GM21360 (cell line): ENCODE results near the gene DOLPP1.
"Not testable (repeated sequence)": the region's sequence is repeated elsewhere in the genome, so short reads cannot be mapped to it uniquely, and the experiment has no call there.

Source experiments
- ATAC-seq: cut with Tn5 transposase; IDR thresholded peaks from one replicate; pipeline ENCODE4 v1.9.1; 2021; ENCODE audit warnings: mild to moderate bottlenecking, moderate library complexity; ENCODE audit not compliant: unreplicated experiment

DOLPP1 gene

DNA sequence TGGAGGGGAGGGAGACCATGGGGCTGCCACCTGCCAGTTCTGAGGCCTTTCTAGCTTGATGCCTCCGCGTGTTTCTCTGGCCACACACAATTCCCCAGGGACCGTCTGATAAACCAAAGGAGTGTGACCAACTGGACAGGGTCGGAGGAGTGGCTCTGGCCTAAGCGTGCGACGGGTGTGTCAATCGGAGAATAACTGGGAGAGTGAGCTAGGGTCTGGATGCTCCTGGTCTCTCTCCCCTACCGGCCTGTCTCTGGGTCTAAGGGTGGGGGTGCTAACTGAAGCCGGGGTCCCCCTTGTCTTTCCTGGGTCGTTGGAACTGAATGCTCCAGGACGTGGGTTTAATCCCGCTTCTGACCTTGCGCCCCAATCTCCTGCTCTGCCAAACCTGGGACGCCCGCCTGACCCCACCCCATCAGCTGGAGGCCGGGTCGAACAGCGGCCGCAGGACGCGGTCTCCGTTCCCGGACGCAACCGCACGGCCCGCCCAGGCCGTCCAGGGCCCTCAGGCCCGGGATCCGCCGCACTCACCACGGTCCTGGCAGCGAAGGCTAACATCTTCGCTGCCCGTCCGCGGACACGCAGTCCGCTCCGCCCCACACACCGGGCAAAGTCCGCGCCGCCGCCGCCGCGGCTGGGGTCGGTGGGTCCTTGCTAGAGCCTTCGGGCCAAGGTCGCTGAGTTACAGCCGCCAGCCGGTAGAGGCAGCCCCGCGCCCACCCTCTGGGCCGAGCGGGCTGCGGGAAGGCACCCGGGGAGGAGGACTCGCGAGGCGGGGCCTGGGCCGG is 29.2 kb downstream of the DOLPP1 start:
- no peak for ATAC-seq

DNA sequence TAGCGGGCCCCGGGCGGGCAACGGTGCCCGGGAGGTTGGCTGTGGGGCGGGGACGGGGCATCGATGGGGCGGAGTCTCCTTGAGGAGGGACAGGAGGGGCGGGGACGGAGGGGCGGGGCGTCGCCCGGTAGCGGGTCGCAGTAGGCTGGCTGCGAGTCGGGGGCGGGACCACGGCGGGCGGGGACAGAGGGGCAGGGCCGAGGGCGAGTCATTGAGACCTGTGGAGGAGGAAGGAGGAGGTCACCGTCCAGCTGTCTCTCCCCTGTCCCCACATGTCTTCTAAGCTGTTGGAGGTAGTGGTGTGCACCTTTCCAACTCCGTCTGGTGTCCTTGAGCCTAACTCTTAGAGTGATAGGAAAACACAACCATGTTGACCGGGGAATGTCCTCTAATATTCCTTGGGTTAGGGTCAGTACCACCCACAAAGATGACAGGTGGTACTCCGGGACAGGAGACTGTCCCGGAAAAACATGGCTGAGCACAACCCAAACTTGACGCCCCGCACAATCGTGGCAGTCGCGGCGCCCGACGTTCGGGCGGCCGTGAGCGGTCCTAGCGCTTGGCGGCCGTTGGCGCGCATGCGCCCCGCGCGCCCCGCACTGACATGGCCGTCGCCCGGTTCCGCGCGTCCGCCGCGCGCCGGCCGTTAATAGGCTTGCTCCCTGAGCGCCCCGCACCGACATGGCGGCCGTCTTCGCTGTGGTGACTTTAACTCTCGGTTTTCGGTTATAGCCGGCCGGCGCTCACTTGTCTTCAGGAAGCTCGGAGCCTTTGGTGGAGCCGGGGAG is 30.0 kb downstream of the DOLPP1 start, which contains the start of the genes CRAT and PTPA:
Gene CRAT (minus strand): TSS at position 54 of the 788 bp plus-strand sequence. CDS start 284 bp downstream, outside the sequence.
Gene PTPA (plus strand): TSS at position 676 of the 788 bp plus-strand sequence. CDS start 186 bp downstream, outside the sequence.
- ATAC-seq = peak; percentile 72

DNA sequence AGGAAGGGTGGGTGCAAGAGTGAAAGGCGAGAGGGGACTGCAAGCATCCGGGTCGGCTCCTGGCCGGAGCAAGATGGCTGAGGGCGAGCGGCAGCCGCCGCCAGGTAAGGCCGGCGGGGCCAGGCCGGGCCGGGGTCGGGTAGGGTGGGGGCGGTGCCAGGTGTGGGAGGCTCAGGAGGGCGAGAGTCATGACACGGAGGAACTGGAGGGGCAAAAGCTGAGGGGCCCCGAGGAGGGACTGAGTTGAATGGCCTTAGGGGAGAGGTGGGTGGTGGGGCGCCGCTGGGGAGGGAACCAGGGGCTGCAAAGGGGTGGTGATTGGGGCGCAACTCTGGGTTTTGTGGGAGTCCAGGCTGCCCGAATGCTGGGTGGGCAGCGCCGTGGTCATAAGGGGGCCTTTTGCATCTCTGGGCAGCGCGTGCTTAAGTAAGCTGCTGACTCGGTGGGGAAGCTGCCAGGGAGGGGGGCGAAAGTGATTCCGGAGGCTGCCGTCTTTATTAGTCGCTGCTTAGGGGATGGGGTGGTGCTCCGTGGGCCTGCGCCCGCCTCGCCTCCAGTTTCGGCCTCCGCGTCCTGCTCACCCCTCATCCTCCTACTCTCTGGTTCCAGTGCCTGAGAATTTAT is 30.7 kb downstream of the DOLPP1 start:
- ATAC-seq = peak; percentile 16

DNA sequence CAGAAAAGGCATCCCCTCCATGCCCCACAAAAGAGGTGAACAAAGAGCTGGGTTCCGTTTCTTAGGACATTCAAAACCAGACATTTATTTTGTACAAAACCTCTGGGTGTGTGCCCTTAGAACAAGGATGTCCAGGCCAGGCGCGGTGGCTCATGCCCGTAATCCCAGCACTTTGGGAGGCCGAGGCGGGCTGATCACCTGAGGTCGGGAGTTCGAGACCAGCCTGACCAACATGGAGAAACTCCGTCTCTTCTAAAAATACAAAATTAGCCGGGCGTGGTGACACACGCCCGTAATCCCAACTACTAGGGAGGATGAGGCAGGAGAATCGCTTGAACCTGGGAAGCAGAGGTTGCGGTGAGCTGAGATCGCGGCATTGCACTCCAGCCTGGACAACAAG is 31.6 kb downstream of the DOLPP1 start:
- ATAC-seq = not testable (repeated sequence)

DNA sequence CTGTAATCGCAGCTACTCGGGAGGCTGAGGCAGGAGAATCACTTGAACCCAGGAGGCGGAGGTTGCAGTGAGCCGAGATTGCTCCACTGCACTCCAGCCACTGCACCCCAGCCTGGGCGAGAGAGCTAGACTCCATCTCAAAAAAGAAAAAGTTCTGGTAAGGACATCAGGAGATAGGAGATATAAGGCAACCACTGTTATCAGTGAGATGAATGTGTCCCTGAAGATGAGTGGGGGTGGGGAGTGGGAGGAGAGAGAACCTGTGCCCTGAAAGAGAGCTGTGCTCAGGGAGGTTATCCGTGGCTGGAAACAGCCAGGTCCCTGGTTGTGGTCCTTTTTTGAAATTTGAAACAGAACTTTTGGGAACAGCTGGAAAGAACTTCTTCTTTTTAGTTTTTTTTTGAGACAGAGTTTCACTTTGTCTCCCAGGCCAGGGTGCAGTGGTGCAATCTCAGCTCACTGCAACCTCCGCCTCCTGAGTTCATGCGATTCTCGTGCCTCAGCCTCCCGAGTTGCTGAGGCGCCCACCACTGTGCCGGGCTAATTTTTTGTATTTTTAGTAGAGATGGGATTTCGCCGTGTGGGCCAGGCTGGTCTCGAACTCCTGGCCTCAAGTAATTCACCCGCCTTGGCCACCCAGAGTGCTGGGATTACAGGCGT is 32.9 kb downstream of the DOLPP1 start:
- ATAC-seq = no peak

DNA sequence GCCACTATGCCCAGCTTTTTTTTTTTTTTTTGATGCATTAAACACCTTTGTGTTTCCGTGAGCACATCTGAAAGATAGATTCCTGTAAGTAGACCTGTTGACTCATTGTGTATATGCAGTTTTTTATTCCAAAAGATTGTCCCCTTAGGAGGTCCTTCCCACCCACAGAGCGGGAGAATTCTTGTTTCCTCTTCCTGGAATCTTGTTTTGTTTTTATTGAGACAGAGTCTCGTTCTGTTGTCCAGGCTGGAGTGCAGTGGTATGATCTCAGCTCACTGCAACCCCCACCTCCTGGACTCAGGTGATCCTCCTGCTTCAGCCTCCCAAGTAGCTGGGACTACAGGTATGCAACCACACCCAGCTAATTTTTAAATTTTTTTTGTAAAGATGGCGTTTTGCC is 37.9 kb downstream of the DOLPP1 start:
- ATAC-seq = no peak

DNA sequence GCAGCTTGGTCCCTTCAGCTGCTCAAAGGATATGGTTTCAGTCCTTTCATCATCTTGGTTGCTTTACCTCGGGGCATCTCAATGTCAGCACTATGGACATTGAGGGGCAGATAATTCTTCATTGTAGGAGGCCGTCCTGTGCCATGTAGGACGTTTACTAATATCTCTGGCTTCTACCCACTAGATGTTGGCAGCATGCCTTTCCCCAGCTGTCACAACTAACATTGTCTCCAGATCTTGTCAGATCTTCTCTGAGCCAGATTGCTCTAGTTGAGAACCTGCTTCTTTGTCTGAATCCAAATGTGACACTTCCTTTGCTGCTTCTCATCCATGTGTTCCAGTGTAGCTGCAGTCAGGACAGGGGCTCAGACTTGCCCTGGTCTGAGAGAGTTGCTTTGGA is 40.6 kb downstream of the DOLPP1 start:
- no peak for ATAC-seq

DNA sequence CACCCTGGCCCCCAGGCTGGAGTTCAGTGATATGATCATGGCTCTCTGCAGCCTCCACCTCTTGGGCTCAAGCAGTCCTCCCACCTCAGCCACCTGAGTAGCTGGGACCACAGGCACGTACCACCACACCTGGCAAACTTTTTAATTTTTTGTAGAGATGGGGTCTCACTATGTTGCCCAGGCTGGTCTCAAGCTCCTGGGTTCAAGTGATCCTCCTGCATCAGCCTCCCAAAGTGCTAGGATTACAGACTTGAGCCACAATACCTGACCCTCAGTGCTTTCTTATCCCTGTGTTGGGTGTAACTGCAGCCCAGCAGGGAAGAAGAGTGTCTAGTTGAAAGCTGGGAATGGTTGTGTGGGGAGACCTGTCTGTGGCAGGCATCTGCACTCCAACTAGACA is 41.2 kb downstream of the DOLPP1 start:
- no peak for ATAC-seq

DNA sequence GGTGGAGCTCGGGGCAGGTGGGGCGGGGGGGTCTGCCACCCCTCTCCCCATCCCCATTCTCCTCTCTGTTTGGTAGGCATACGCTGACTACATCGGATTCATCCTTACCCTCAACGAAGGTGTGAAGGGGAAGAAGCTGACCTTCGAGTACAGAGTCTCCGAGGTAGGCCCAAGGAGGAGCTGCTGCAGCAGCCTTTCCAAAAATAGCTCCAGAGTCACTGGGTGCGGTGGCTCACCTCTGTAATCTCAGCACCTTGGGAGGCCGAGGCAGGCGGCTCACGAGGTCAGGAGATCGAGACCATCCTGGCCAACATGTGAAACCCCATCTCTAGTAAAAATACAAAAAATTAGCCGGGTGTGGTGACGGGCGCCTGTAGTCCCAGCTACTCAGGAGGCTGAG is 42.1 kb downstream of the DOLPP1 start:
- ATAC-seq = not testable (repeated sequence)

DNA sequence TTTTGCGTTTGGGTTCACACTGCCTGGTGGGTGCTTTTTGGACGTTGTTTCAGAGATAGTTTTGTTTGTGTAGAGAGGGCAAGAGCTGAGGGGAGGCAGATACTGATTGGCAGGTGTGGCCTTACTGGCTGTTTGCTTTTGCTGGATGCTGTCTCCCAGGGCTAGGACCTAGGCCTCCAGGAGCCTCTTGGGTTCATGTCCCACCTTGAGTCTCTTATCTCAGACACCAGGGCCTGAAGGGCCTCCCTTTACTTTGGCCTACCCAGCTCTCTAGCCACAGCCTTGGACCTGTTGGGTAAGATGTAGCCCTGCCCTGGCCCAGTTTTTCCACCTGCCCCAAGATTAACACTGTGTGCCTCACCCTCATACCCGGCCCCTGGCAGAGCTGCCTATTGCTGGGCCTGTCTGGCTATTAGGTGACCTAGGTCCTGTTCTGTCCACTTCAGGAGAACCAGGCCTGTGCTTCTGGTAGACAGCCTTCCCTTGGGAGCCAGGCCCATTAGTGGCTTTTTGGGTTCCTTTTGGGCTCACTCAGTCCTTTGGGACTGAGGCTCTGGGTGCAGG is 43.7 kb downstream of the DOLPP1 start:
- ATAC-seq = no peak

DNA sequence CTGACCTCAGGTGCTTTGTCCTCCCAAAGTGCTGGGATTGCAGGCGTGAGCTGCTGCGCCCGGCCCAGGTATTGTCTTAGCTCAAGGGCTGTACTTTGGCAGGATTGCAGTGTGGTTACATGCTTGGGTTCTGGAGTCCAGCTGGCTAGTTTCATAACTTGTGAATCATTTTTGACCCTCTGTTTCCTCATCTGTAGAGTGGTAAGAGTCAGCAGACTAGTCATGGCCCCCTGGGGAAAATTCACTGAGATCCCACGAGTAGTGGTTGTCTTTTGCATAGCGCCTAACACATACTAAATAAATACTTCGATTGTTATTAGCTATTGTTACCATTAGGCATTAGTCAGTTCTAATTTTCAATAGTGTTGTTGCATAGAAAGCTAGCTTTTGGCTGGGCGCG is 44.6 kb downstream of the DOLPP1 start:
- no peak for ATAC-seq

DNA sequence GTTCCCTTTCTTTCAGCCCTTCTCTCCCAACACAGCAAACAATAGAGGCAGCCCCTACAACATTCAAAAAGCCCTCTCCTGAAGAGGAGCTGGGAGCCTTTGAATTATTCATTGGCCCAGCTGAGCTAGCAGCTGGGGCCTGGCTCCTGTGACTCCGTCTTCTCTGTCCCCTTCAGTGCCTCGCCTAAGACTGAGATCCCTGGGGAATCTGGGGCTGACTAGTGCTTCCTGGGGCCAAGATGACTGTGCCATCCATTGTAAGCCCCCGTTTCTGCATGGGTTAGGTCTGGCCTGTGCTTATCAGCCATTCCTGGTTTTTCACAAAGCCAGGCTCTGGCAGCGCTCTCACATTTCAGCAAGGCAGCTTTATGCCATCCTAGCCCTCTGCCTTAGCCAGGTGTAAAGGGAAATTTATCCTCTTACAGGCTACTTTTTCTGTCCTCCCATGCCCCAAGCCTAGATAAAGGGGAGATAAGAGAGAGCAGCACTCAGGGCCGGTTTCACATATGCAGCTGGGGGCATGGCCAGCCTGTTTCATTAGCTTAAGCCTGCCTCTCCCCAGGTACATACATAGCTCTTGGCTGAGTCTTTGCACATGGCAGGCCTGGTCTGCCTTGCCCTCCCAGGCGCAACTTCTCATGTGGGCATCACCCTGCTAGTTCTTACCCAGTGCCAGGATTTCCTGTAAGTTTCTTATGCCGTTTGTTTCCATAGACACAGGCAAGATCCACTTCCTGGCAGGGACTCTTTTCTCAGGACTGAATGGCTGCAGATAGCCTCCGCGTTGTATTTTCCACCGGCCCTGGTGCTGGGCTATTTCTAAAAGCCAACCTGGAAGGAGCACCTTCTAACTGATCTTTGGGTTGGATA is 46.1 kb downstream of the DOLPP1 start:
- no peak for ATAC-seq

DNA sequence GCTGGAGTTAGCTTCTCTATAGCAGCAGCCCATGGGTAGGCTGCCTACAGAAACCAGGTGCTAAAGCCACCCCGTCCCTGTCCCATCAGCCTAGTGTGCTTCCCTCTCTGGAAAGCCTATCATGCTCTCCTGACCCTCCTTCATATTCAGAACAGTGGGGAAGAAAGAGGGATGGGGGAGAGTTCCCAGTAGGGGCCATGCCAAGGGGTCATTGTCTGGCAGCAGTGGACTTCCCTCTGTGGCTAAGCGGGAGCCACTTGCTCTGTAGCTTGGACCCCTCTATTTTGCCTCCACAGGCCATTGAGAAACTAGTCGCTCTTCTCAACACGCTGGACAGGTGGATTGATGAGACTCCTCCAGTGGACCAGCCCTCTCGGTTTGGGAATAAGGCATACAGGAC is 47.8 kb downstream of the DOLPP1 start:
- ATAC-seq = no peak

DNA sequence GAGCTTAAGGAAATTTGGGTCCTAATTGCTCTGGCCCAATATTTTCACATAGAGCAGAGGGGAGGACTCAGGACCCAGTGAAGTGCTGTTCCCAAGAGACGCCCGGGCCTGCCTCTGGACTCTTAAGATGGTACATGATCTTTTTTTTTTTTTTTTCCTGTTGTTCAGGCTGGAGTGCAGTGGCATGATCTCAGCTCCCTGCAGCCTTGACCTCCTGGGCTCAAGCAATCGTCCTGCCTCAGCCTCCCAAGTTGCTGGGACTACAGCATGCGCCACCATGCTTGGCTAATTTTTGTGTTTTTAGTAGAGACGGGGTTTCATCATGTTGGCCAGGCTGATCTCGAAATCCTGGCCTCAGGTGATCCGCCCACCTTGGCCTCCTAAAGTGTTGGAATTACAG is 49.4 kb downstream of the DOLPP1 start:
- ATAC-seq = not testable (repeated sequence)

DNA sequence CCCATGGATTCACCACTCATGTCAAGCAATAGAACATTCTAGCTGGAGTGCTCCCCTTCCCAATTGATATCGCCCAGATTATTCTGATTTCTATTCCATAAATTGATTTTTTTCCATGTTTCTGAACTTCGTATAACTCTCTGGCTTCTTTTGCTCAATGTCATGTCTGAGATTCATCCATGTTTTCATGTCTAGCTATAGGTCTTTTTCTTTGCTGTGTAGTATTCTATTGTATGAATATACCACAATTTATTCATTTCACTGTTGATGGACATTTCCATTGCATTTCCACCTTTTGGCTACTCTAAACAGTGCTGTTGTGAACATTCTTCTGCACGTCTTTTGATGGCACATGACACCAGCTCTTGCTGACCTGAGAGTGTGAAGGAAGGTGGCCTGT is 49.9 kb downstream of the DOLPP1 start:
- no peak for ATAC-seq

DNA sequence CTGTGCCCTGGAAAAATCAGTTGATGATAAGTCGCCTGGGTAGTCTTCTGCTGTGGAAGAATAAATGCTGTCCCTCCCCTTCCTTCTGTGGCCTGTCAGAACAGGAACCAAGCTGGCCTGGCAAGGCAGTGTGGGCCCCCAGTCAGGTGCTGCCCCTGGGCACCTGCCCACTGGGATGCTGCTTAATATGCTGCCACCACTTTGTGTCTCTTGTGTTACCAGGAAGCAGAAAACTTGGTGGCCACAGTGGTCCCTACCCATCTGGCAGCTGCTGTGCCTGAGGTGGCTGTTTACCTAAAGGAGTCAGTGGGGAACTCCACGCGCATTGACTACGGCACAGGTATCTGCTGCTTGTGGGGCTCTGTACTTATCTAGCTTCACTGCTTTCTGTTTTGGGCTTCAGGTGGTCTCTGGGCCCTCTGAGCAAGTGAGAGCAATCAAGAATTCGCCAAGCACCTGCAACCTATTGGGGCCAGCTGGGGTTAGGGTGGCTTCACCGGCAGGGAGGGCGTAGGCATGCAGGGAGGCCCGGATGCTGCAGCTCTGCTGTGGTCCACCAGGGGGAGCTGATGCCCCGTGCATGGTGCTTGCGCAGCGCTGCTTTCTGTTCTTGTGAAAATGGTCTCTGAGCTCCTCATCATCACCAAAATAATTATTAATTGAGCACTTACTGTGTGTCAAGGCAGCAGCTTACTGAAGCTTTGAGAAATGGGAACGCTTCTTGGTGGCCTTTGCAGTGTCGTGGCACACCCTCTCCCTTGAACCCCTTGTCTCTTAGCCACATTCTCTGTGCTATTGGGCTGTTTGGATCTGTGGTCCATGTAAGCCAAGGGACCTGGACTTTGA is 50.6 kb downstream of the DOLPP1 start:
- ATAC-seq = no peak

DNA sequence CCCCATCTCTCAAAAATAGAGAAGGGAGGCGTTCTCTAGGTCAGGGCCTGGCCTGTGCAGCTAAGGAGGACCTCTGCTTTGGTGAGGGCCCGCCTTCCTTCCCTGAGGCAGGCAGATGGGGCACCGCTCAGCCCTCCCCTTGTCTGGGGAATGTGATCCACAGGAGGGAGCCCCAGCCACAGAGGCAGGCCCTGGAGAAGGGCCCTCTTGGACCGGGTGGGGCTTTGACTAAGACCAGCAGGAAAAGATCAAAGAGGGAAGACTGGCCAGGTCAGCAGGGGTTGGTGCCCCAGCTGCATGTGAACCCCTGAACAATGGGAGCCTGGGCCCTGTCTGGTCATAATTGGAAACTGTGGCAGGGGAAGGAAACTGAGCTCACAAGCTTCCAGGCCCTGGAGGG is 52.2 kb downstream of the DOLPP1 start:
- ATAC-seq = no peak

DNA sequence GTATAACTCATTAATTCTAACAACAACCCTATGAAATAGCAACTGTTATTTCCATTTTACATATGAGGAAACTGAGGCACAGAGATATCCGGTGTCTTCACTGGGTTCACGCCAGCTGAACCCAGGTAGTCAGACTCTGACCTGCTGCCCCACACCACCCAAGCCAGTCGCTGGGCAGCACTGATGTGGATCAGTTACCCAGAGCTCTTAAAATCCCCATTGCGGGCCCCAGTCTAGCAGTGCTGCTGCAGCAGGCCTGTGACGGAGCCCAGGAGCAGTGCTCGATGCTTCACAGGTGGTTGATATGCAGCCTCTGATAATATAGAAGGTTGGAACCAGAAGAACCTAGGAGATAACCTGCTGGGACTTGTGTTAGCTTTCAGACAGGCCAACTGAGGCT is 54.6 kb downstream of the DOLPP1 start:
- ATAC-seq = no peak
